GM12872 (cell line): ENCODE measurements around the gene NOA1.

Experiments used
- TF ChIP-seq, protein P1 (sequence below): IDR thresholded peaks from 3 replicates; pipeline ENCODE4 v1.5.1; 2011; ENCODE audit warnings: low read depth, mild to moderate bottlenecking, low read length, moderate library complexity; ENCODE audit not compliant: insufficient read depth

NOA1 gene

GRCh38 chr4:56976283-56976836 is 1.0 kb downstream of the NOA1 start:
- TF ChIP-seq, protein P1, sequence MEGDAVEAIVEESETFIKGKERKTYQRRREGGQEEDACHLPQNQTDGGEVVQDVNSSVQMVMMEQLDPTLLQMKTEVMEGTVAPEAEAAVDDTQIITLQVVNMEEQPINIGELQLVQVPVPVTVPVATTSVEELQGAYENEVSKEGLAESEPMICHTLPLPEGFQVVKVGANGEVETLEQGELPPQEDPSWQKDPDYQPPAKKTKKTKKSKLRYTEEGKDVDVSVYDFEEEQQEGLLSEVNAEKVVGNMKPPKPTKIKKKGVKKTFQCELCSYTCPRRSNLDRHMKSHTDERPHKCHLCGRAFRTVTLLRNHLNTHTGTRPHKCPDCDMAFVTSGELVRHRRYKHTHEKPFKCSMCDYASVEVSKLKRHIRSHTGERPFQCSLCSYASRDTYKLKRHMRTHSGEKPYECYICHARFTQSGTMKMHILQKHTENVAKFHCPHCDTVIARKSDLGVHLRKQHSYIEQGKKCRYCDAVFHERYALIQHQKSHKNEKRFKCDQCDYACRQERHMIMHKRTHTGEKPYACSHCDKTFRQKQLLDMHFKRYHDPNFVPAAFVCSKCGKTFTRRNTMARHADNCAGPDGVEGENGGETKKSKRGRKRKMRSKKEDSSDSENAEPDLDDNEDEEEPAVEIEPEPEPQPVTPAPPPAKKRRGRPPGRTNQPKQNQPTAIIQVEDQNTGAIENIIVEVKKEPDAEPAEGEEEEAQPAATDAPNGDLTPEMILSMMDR = no peak

- TF ChIP-seq, protein P1 = no peak
Measured at GRCh38 chr4:56973336-56973735, 4.1 kb downstream of the NOA1 start.

DNA sequence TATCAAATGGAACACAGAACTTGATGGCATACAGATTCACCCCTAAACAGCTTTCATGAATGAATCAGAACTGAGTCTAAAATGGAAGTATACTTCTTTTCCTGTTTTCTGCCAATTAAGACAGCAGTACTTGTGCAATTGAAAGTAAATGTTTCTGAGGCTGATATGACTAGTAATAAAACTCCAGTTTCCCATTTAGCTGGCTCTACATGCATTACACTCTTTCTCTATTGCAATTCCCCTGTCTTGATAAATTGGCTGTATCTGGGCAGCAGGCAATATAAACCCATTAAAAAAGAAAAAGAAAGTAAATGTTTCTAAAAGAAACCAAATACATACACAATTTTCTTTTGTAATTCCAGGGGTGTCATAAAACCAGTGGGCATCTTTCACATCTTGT is 4.6 kb downstream of the NOA1 start:
- TF ChIP-seq, protein P1 = no peak

- TF ChIP-seq, protein P1 = no peak
Measured at GRCh38 chr4:56972389-56972788, 5.0 kb downstream of the NOA1 start.

- TF ChIP-seq, protein P1 = no peak
Measured at GRCh38 chr4:56971383-56971782, 6.0 kb downstream of the NOA1 start.

DNA sequence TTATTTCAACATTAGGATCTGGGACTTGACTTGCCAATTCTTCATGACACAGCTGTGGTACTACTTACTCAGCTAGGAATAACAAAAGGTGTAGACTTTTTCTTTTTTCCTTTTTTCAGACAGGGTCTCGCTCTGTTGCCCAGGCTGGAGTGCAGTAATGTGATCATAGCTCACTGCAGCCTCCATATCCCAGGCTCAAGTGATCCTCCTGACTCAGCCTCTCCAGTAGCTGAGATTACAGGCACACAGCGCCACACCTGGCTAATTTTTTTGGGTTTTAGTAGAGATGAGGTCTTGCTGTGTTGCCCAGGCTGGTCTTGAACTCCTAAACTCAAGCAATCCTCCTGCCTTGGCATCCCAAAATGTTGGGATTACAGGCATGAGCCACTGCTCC is 16.3 kb downstream of the NOA1 start:
- TF ChIP-seq, protein P1 = no peak

DNA sequence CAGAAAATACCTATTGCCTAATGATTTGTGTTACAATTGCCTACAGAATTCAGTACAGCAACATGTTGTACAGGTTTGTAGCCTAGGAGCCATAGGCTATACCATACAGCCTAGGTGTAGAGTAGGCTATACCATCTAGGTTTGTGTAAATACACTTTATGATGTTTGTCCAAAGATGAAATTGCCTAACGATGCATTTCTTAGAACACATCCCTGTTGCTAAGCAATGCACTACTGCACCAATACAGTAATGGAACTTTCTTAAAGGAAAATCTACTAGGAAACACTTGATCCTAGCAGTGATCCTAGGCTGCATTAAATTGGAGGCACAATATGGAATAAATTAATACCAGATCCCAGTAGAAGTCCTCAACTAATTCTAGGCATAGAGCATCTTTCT is 18.3 kb downstream of the NOA1 start:
- TF ChIP-seq, protein P1 = no peak
